Mesenchymal stem cell (in vitro differentiated cells and primary cell): ENCODE measurements around the gene LY86.

ENCODE experiments used
- DNase-seq: peaks from one replicate; pipeline ENCODE4 v3.0.0-alpha.2; 2013
- H2AFZ ChIP-seq: one replicate; pipeline ENCODE4 v1.6.1; 2013; ENCODE audit warnings: low read depth, mild to moderate bottlenecking, control low read depth, inconsistent platforms, low read length, moderate library complexity
- H2AK5ac ChIP-seq: 2 replicates; pipeline ENCODE4 v1.6.1; 2013; ENCODE audit warnings: low read length, moderate library complexity, mild to moderate bottlenecking, inconsistent platforms; ENCODE audit not compliant: severe bottlenecking
- H2BK120ac ChIP-seq: one replicate; pipeline ENCODE4 v1.6.1; 2013; ENCODE audit warnings: low read depth, mild to moderate bottlenecking, inconsistent platforms, low read length, moderate library complexity
- H2BK12ac ChIP-seq, 2 experiments: one replicate each; pipeline ENCODE4 v1.6.1; 2013; ENCODE audit warnings: inconsistent platforms in 2 of 2, low read length in 2 of 2, mild to moderate bottlenecking in 2 of 2, moderate library complexity in 2 of 2, control low read depth in 1 of 2
- H2BK15ac ChIP-seq: one replicate; pipeline ENCODE4 v1.6.1; 2013; ENCODE audit warnings: mild to moderate bottlenecking, low read depth, inconsistent platforms; ENCODE audit not compliant: poor library complexity, severe bottlenecking
- H2BK5ac ChIP-seq: 2 replicates; pipeline ENCODE4 v1.6.1; 2013; ENCODE audit warnings: low read depth, mild to moderate bottlenecking, low read length, control low read depth, inconsistent platforms; ENCODE audit not compliant: poor library complexity, severe bottlenecking
- H3K14ac ChIP-seq, 2 experiments: one replicate each; pipeline ENCODE4 v1.6.1; 2013; ENCODE audit warnings: inconsistent platforms in 2 of 2, low read length in 2 of 2, control low read depth in 1 of 2, mild to moderate bottlenecking in 1 of 2, moderate library complexity in 1 of 2
- H3K18ac ChIP-seq, 2 experiments: one replicate each; pipeline ENCODE4 v1.6.1; 2013; ENCODE audit warnings: inconsistent platforms in 2 of 2, low read length in 2 of 2, control low read depth in 1 of 2, low read depth in 1 of 2, mild to moderate bottlenecking in 1 of 2
- H3K23ac ChIP-seq, 2 experiments: one replicate each; pipeline ENCODE4 v1.6.1; 2013; ENCODE audit warnings: inconsistent platforms in 2 of 2, low read length in 2 of 2, mild to moderate bottlenecking in 2 of 2, moderate library complexity in 2 of 2, control low read depth in 1 of 2
- H3K27ac ChIP-seq: 2 replicates; pipeline ENCODE4 v1.5.1; 2013; ENCODE audit warnings: mild to moderate bottlenecking, moderate library complexity, low read length, control low read depth, inconsistent platforms; ENCODE audit not compliant: poor library complexity, severe bottlenecking
- H3K27me3 ChIP-seq, 2 experiments: 2 replicates each; pipeline versions ENCODE4 v1.6.1 to v1.7.0; 2013; ENCODE audit warnings: low read length in 2 of 2, mild to moderate bottlenecking in 2 of 2, moderate library complexity in 2 of 2, control low read depth in 1 of 2, inconsistent platforms in 1 of 2; ENCODE audit not compliant: control insufficient read depth in 1 of 2, insufficient read depth in 1 of 2
- H3K36me3 ChIP-seq, 2 experiments: 2 replicates each; pipeline versions ENCODE4 v1.6.1 to v1.7.0; 2013; ENCODE audit warnings: low read length in 2 of 2, control low read depth in 1 of 2, inconsistent platforms in 1 of 2, low read depth in 1 of 2, mild to moderate bottlenecking in 1 of 2; ENCODE audit not compliant: insufficient read depth in 2 of 2, control insufficient read depth in 1 of 2
- H3K4ac ChIP-seq, 2 experiments: one replicate each; pipeline ENCODE4 v1.6.1; 2013; ENCODE audit warnings: inconsistent platforms in 2 of 2, low read length in 2 of 2, mild to moderate bottlenecking in 2 of 2, moderate library complexity in 2 of 2, control low read depth in 1 of 2, low read depth in 1 of 2
- H3K4me1 ChIP-seq: 2 replicates; pipeline ENCODE4 v1.6.1; 2013; ENCODE audit warnings: low read depth, low read length, control low read depth; ENCODE audit not compliant: control insufficient read depth, insufficient read depth
- H3K4me2 ChIP-seq: 2 replicates; pipeline ENCODE4 v1.6.1; 2013; ENCODE audit warnings: low read length, mild to moderate bottlenecking, inconsistent platforms; ENCODE audit not compliant: poor library complexity, severe bottlenecking
- H3K4me3 ChIP-seq, 2 experiments: 2 replicates each; pipeline versions ENCODE4 v1.5.1 to v1.7.0; 2013; ENCODE audit warnings: low read length in 2 of 2, mild to moderate bottlenecking in 2 of 2, control low read depth in 1 of 2, low read depth in 1 of 2; ENCODE audit not compliant: insufficient read depth in 1 of 2
- H3K79me1 ChIP-seq: replicated peaks from 2 replicates; pipeline ENCODE4 v1.6.1; 2013; ENCODE audit warnings: mild to moderate bottlenecking, control low read depth, low read length, inconsistent platforms; ENCODE audit not compliant: poor library complexity, severe bottlenecking
- H3K9ac ChIP-seq: 2 replicates; pipeline ENCODE4 v1.7.0; 2013; ENCODE audit warnings: mild to moderate bottlenecking, low read length, moderate library complexity
- H3K9me3 ChIP-seq: 2 replicates; pipeline ENCODE4 v1.7.0; 2013; ENCODE audit warnings: mild to moderate bottlenecking, low read length; ENCODE audit not compliant: control insufficient read depth
- H4K8ac ChIP-seq: one replicate; pipeline ENCODE4 v1.6.1; 2013; ENCODE audit warnings: inconsistent platforms, mild to moderate bottlenecking, low read length, moderate library complexity
- H4K91ac ChIP-seq: one replicate; pipeline ENCODE4 v1.6.1; 2013; ENCODE audit warnings: mild to moderate bottlenecking, low read length, inconsistent platforms
- WGBS: methylation state at CpG from one replicate; pipeline ENCODE4 v1.1.7; 2013; ENCODE audit warnings: mixed read lengths; 5-methylcytosine and 5-hydroxymethylcytosine counted together

LY86 gene

GRCh38 chr6:6602262-6602661, 13.7 kb downstream of the LY86 start:
- Histone ChIP-seq H3K9me3 (peaks cover 30% of the 10 kb centered on the region), H2AK5ac (no peak overlapping the region), H3K23ac (no peak overlapping the region), H2BK120ac (no peak overlapping the region), H4K91ac (no peak overlapping the region), H3K27me3 (peaks cover 0 to 12% of the 10 kb centered on the region in 2 experiments), H3K4me3 (no peak overlapping the region), H3K4ac (no peak overlapping the region), H3K79me1 (no peaks in the 10 kb centered on the region), H3K4me1 (no peaks in the 10 kb centered on the region), H3K4me2 (no peak overlapping the region), H3K9ac (no peak overlapping the region), H3K36me3 (no peaks in the 10 kb centered on the region), H2BK15ac (no peak overlapping the region), H3K18ac (no peak overlapping the region), H2BK12ac (no peak overlapping the region), H4K8ac (no peak overlapping the region), H3K14ac (no peak overlapping the region), H3K27ac (no peak overlapping the region), H2BK5ac (no peak overlapping the region), H2AFZ (no peak overlapping the region)
- no peak for DNase-seq
- WGBS, result 92% methylated on average over 3 of the region's 5 CpGs

- Histone ChIP-seq H3K4me3 (no peak overlapping the region), H4K91ac (no peak overlapping the region), H3K18ac (no peak overlapping the region), H3K79me1 (no peaks in the 10 kb centered on the region), H3K36me3 (no peaks in the 10 kb centered on the region), H3K9me3 (peaks cover 30% of the 10 kb centered on the region), H2BK12ac (no peak overlapping the region), H2AFZ (no peak overlapping the region), H4K8ac (no peak overlapping the region), H3K23ac (no peak overlapping the region), H3K27ac (no peak overlapping the region), H2BK15ac (no peak overlapping the region), H3K27me3 (peaks cover 0 to 10% of the 10 kb centered on the region in 2 experiments), H2BK120ac (no peak overlapping the region), H3K4me2 (no peak overlapping the region), H3K14ac (no peak overlapping the region), H2BK5ac (no peak overlapping the region), H3K4me1 (no peaks in the 10 kb centered on the region), H3K4ac (no peak overlapping the region), H3K9ac (no peak overlapping the region), H2AK5ac (no peak overlapping the region)
- no peak for DNase-seq
- WGBS, result no CpG with 5 or more reads among the region's 1 CpG
These were observed 14.8 kb downstream of the LY86 start for GRCh38 chr6:6603317-6603716.

DNA sequence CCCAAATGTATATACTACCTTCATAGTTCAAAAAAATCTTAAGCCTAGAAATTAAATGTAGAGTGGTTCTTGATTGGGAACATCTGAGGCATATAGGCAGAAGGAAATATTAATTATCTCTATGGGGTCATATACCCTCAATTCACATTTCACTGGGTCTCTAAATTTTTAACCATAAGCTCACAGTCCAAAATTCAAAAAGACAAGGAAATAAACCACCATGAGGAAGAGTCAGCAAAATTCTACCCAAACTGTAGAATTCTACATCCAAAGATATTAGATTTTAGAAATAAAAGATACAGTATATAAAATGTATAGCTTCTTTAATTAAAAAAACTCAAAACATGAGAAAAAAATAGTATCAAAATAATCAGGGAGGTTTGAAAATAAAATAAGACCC, 15.5 kb downstream of the LY86 start:
- Histone ChIP-seq H3K4me1 (no peaks in the 10 kb centered on the region), H3K18ac (no peak overlapping the region), H2AFZ (no peak overlapping the region), H3K9me3 (peaks cover 30% of the 10 kb centered on the region), H4K91ac (no peak overlapping the region), H3K27me3 (peaks cover 0 to 4% of the 10 kb centered on the region in 2 experiments), H2BK5ac (no peak overlapping the region), H2BK15ac (no peak overlapping the region), H3K4me2 (no peak overlapping the region), H2BK120ac (no peak overlapping the region), H2BK12ac (no peak overlapping the region), H3K4me3 (no peak overlapping the region), H3K9ac (no peak overlapping the region), H3K23ac (no peak overlapping the region), H2AK5ac (no peak overlapping the region), H4K8ac (no peak overlapping the region), H3K27ac (no peak overlapping the region), H3K4ac (no peak overlapping the region), H3K36me3 (no peaks in the 10 kb centered on the region), H3K79me1 (no peaks in the 10 kb centered on the region), H3K14ac (no peak overlapping the region)
- no peak for DNase-seq

GRCh38 chr6:6604566-6604965, 16.0 kb downstream of the LY86 start:
- H2BK120ac ChIP-seq, result no peak overlapping the region
- no peak overlapping the region for H3K18ac ChIP-seq
- no peak overlapping the region for H2BK15ac ChIP-seq
- no peak overlapping the region for H2AFZ ChIP-seq
- H4K91ac ChIP-seq, result no peak overlapping the region
- H2BK12ac ChIP-seq, result no peak overlapping the region
- WGBS, result 40% methylated on average over 1 of the region's 3 CpGs
- no peak overlapping the region for H3K4ac ChIP-seq
- no peak overlapping the region for H2BK5ac ChIP-seq
- no peak overlapping the region for H3K23ac ChIP-seq
- DNase-seq, result no peak
- H3K14ac ChIP-seq, result no peak overlapping the region
- no peak overlapping the region for H3K4me2 ChIP-seq
- H4K8ac ChIP-seq, result no peak overlapping the region
- no peak overlapping the region for H3K9ac ChIP-seq
- no peak overlapping the region for H2AK5ac ChIP-seq
- H3K79me1 ChIP-seq, result no peaks in the 10 kb centered on the region
- H3K4me1 ChIP-seq, result no peaks in the 10 kb centered on the region
- peaks cover 30% of the 10 kb centered on the region for H3K9me3 ChIP-seq
- no peaks in the 10 kb centered on the region for H3K36me3 ChIP-seq
- H3K4me3 ChIP-seq, result no peak overlapping the region
- no peaks in the 10 kb centered on the region for H3K27me3 ChIP-seq
- H3K27ac ChIP-seq, result no peak overlapping the region
